GM12801 (cell line): Measurements from ENCODE around the gene WFS1.

ENCODE experiments used
- CTCF ChIP-seq: IDR thresholded peaks from one replicate; pipeline ENCODE4 v1.5.1; 2011; ENCODE audit warnings: control low read depth; ENCODE audit not compliant: insufficient read length; ENCODE audit errors: extremely low read depth

Gene WFS1

GRCh38 chr4:6347511-6348045 lies 77.9 kb downstream of the WFS1 start:
- TF ChIP-seq CTCF: no peak

- no peak for TF ChIP-seq CTCF
Observed at GRCh38 chr4:6348408-6348807, 78.8 kb downstream of the WFS1 start.

- TF ChIP-seq CTCF: no peak
Observed at GRCh38 chr4:6349896-6350603, 80.4 kb downstream of the WFS1 start.

- TF ChIP-seq CTCF: no peak
Observed at GRCh38 chr4:6350646-6351045, 81.0 kb downstream of the WFS1 start.

DNA sequence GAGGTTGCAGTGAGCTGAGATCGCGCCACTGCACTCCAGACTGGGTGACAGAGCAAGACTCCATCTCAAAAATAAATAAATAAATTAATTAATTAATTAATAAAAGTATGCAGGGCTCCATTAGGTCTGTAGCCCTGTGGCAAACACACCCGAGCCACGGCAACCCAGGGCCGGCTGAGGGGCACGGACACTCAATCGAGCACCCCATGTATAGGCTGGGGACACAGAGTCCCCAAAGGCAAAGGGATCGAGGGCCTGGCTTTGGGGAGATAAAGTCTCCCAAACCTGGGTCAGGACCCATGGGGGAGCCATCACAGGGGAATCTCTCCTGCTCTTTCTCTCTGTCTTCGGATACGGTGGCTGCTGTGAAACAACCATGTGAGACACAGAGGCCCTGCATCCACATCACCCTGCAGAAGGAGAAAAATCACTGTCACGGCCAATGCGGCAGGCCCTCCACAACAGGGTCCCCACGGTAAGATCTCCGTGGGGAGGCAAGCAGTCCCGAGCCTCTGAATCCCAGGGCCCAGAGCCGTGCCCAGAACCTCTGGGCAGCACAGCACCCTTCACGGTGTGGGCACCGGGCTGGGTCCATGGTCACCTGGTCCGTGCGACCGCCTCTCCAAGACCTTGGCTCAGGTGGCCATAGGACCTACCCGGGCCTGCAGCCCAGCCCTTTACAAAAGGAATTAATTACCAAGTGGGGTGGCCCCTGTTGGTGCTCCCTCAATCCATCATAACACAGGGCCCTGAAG lies 81.8 kb downstream of the WFS1 start:
- no peak for TF ChIP-seq CTCF

- no peak for TF ChIP-seq CTCF
Observed at GRCh38 chr4:6352031-6352692, 82.5 kb downstream of the WFS1 start.
